Measurements from ENCODE around the gene SYNE1.
"Not testable (repeated sequence)": the region's sequence is repeated elsewhere in the genome, so short reads cannot be mapped to it uniquely, and the experiment has no call there.

The SYNE1 gene

DNA sequence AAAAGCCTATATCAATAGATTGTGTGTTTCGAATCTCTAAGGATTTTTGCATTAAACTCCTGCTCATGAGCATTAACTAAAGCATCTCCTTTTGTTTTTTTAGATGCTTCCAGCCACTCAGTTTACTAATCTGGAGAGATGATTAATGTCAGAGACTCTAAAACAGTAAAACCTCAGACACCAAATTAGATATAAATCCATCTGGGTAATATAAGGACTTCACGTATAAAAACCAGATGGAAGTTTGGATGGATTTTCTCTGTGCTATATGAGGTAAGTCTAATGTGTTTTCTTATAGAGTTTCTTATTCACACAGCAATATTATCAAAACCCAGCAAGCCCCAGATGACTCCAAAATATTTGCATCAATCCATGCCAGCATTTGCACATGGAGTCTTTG lies 137.2 kb downstream of the SYNE1 start:
- no peak overlapping the region for H3K27ac ChIP-seq (ENCODE audit: low read depth, low read length)
- H3K9me3 ChIP-seq (ENCODE audit: control insufficient read depth in 1 of 2, low read length in 2 of 2), result no peaks in the 10 kb centered on the region
- H3K4me3 ChIP-seq (ENCODE audit: low read depth in 1 of 2, low read length in 2 of 2), result no peak overlapping the region
- H3K36me3 ChIP-seq (ENCODE audit: control insufficient read depth in 1 of 2, insufficient read depth in 2 of 2, low read length in 2 of 2), result no peaks in the 10 kb centered on the region
- no peaks in the 10 kb centered on the region for H3K27me3 ChIP-seq (ENCODE audit: control insufficient read depth in 1 of 2, insufficient read depth in 2 of 2, low read length in 2 of 2)
- no peaks in the 10 kb centered on the region for H3K4me1 ChIP-seq (ENCODE audit: control insufficient read depth in 1 of 2, insufficient read depth in 2 of 2, low read length in 2 of 2)
- H3K9ac ChIP-seq (ENCODE audit: low read depth in 1 of 2, low read length in 2 of 2), result no peak overlapping the region

DNA sequence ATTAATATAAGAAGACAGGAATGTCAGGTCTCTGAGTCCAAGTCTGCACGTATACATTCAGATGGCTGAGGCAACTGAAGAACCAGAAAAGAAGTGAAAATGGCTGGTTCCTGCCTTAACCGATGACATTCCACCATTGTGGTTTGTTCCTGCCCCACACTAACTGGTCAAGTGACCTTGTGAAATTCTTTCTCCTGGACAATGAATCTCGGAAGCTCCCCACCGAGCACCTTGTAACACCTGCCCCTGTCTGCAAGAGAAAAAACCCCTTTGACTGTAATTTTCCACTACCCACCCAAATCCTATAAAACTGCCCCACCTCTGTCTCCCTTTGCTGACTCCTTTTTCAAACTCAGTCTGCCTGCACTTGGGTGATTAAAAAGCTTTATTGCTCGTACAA lies 140.4 kb downstream of the SYNE1 start:
- no peaks in the 10 kb centered on the region for H3K36me3 ChIP-seq (ENCODE audit: control insufficient read depth in 1 of 2, insufficient read depth in 2 of 2, low read length in 2 of 2)
- H3K27ac ChIP-seq (ENCODE audit: low read depth, low read length), result no peak overlapping the region
- no peak overlapping the region for H3K9ac ChIP-seq (ENCODE audit: low read depth in 1 of 2, low read length in 2 of 2)
- H3K4me3 ChIP-seq (ENCODE audit: low read depth in 1 of 2, low read length in 2 of 2), result no peak overlapping the region
- H3K27me3 ChIP-seq (ENCODE audit: control insufficient read depth in 1 of 2, insufficient read depth in 2 of 2, low read length in 2 of 2), result no peaks in the 10 kb centered on the region
- H3K4me1 ChIP-seq (ENCODE audit: control insufficient read depth in 1 of 2, insufficient read depth in 2 of 2, low read length in 2 of 2), result no peaks in the 10 kb centered on the region
- no peaks in the 10 kb centered on the region for H3K9me3 ChIP-seq (ENCODE audit: control insufficient read depth in 1 of 2, low read length in 2 of 2)

DNA sequence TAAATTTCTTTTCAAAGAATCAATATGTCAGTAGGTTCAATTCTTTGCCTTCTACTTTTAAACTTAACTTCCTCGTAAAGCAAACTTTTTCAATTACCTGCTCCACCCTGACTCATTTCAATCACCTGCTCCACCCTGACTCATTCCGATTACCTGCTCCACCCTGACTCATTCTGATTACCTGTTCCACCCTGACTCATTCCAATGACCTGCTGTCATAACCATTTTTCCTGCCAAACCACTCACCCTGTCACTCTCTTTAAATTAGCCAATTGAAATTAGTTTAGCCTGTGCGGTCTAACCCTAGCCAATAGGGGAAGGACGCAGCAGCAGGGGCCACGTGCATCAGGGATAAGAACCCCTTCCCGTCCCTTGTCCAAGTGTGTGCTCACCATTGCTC lies 141.7 kb downstream of the SYNE1 start:
- H3K27ac ChIP-seq (ENCODE audit: low read depth, low read length); H3K9ac ChIP-seq (ENCODE audit: low read depth in 1 of 2, low read length in 2 of 2); H3K4me3 ChIP-seq (ENCODE audit: low read depth in 1 of 2, low read length in 2 of 2); H3K4me1 ChIP-seq (ENCODE audit: control insufficient read depth in 1 of 2, insufficient read depth in 2 of 2, low read length in 2 of 2); H3K36me3 ChIP-seq (ENCODE audit: control insufficient read depth in 1 of 2, insufficient read depth in 2 of 2, low read length in 2 of 2); H3K27me3 ChIP-seq (ENCODE audit: control insufficient read depth in 1 of 2, insufficient read depth in 2 of 2, low read length in 2 of 2); H3K9me3 ChIP-seq (ENCODE audit: control insufficient read depth in 1 of 2, low read length in 2 of 2): not testable (repeated sequence)

DNA sequence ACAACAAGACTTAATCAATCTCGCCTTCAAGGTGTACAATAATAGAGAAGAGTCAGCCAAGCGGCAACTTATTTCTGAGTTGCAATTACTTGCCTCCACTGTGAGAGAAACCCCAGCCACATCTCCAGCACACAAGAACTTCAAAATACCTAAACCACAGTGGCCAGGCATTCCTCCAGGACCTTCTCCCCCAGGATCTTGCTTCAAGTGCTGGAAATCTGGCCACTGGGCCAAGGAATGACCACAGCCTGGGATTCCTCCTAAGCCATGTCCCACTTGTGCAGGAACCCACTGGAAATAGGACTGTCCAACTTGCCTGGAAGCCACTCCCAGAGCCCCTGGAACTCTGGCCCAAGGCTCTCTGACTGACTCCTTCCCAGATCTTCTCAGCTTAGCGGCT lies 144.9 kb downstream of the SYNE1 start:
- H3K27ac ChIP-seq (ENCODE audit: low read depth, low read length); H3K27me3 ChIP-seq (ENCODE audit: control insufficient read depth in 1 of 2, insufficient read depth in 2 of 2, low read length in 2 of 2); H3K9ac ChIP-seq (ENCODE audit: low read depth in 1 of 2, low read length in 2 of 2); H3K9me3 ChIP-seq (ENCODE audit: control insufficient read depth in 1 of 2, low read length in 2 of 2); H3K4me1 ChIP-seq (ENCODE audit: control insufficient read depth in 1 of 2, insufficient read depth in 2 of 2, low read length in 2 of 2); H3K4me3 ChIP-seq (ENCODE audit: low read depth in 1 of 2, low read length in 2 of 2); H3K36me3 ChIP-seq (ENCODE audit: control insufficient read depth in 1 of 2, insufficient read depth in 2 of 2, low read length in 2 of 2): not testable (repeated sequence)

DNA sequence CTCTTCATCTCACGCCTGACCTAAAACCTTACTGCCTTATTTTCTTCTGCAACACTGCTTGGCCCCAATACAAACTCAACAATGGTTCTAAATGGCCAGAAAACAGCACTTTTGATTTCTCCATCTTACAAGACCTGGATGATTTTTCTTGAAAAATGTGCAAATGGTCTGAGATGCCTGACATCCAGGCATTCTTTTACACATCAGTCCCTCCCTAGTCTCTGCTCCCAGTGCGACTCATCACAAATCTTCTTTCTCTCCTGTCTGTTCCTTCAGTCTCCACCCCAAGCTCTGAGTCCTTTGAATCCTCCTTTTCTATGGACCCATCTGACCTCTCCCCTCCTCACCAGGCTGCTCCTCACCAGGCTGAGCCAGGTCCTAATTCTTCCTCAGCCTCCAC lies 145.7 kb downstream of the SYNE1 start:
- not testable (repeated sequence) for H3K4me3 ChIP-seq (ENCODE audit: low read depth in 1 of 2, low read length in 2 of 2); H3K27me3 ChIP-seq (ENCODE audit: control insufficient read depth in 1 of 2, insufficient read depth in 2 of 2, low read length in 2 of 2); H3K9me3 ChIP-seq (ENCODE audit: control insufficient read depth in 1 of 2, low read length in 2 of 2); H3K27ac ChIP-seq (ENCODE audit: low read depth, low read length); H3K36me3 ChIP-seq (ENCODE audit: control insufficient read depth in 1 of 2, insufficient read depth in 2 of 2, low read length in 2 of 2); H3K4me1 ChIP-seq (ENCODE audit: control insufficient read depth in 1 of 2, insufficient read depth in 2 of 2, low read length in 2 of 2); H3K9ac ChIP-seq (ENCODE audit: low read depth in 1 of 2, low read length in 2 of 2)

DNA sequence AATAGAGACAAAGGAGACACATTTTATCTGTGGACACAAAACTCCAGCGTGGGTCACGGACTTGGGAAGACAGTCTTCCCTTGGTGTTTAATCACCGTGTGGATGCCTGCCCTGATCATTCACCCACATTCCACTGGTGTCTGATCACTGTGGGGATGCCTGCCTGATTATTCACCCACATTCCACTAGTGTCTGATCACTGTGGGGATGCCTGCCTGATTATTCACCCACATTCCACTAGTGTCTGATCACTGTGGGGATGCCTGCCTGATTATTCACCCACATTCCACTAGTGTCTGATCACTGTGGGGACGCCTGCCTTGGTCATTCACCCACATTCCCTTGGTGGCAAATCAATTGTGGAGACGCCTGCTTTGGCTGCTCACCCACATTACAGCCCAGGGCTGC lies 146.2 kb downstream of the SYNE1 start:
- H3K27ac ChIP-seq (ENCODE audit: low read depth, low read length); H3K4me3 ChIP-seq (ENCODE audit: low read depth in 1 of 2, low read length in 2 of 2); H3K9ac ChIP-seq (ENCODE audit: low read depth in 1 of 2, low read length in 2 of 2); H3K9me3 ChIP-seq (ENCODE audit: control insufficient read depth in 1 of 2, low read length in 2 of 2); H3K36me3 ChIP-seq (ENCODE audit: control insufficient read depth in 1 of 2, insufficient read depth in 2 of 2, low read length in 2 of 2); H3K4me1 ChIP-seq (ENCODE audit: control insufficient read depth in 1 of 2, insufficient read depth in 2 of 2, low read length in 2 of 2); H3K27me3 ChIP-seq (ENCODE audit: control insufficient read depth in 1 of 2, insufficient read depth in 2 of 2, low read length in 2 of 2): not testable (repeated sequence)

DNA sequence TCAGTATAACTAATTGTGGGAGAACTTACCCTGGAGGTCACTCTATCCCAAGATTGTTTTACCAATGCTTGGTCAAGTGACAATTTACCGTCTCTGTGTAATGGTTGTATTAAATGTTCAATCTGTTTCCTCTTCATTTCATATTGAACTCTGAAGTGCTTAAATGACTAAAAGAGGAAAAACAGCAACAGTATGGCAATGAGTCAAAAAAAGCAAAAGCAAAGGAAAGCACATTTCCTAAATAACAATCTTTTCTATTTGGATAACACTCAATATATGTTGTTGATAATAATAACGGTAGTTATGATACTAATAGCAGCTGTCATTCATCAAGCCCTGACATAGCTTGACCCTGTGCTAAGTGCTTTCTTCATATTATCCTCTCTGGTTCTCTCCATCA lies 152.4 kb downstream of the SYNE1 start:
- Histone ChIP-seq H3K27ac (ENCODE audit: low read depth, low read length) (no peak overlapping the region), H3K9me3 (ENCODE audit: control insufficient read depth in 1 of 2, low read length in 2 of 2) (no peaks in the 10 kb centered on the region), H3K27me3 (ENCODE audit: control insufficient read depth in 1 of 2, insufficient read depth in 2 of 2, low read length in 2 of 2) (no peaks in the 10 kb centered on the region), H3K36me3 (ENCODE audit: control insufficient read depth in 1 of 2, insufficient read depth in 2 of 2, low read length in 2 of 2) (no peaks in the 10 kb centered on the region), H3K4me3 (ENCODE audit: low read depth in 1 of 2, low read length in 2 of 2) (no peak overlapping the region), H3K9ac (ENCODE audit: low read depth in 1 of 2, low read length in 2 of 2) (no peak overlapping the region), H3K4me1 (ENCODE audit: control insufficient read depth in 1 of 2, insufficient read depth in 2 of 2, low read length in 2 of 2) (no peaks in the 10 kb centered on the region)

DNA sequence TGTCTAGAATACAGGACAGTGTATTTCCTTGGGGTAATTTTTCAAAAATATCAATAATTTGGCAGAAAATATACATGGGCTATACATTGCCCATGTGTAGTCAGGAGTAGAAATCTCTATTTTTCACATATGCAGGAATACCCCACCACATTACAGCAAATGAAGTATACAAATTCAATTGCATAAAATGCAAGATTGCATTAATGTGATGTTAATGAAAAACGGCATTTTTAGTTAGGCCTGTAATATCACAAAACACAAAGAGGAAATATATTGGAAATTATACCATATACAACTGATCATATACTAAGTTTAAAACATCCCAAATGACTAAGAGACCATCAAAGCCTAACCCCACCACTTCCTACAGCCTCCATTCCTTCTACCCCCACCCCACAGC lies 154.9 kb downstream of the SYNE1 start:
- H3K27ac ChIP-seq (ENCODE audit: low read depth, low read length), result no peak overlapping the region

DNA sequence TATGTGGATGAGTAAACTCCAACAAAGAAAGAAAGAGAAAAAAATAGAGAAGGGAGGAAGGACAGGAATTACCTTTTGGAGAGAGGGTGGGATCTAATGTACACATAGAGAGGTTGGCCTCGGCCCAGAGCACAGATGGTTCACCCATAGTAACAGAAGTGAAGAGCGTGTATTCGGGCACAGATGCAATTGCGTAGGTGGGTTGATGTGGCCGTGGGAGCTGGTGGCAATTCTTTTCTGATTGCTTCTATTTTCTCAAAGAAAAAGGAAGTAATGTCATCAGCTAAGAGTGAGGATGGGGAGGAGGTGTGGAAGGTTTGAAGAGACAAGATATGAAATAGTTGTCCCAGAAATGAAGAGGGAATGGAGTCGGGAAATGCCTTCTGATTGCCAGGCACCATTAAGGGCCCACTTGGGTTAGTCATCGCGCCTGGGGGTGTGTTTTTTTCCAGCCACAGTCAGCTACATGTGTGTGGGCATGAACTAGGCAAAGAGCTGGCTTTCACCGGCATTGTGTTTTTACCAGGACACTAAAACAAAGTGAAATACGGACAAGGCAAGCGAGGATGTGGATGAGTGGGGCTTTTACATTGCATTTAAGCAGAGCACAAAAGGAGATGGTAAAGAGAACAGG lies 158.7 kb downstream of the SYNE1 start:
- H3K27ac ChIP-seq (ENCODE audit: low read depth, low read length), result no peak overlapping the region
- no peaks in the 10 kb centered on the region for H3K36me3 ChIP-seq (ENCODE audit: control insufficient read depth in 1 of 2, insufficient read depth in 2 of 2, low read length in 2 of 2)
- H3K9me3 ChIP-seq (ENCODE audit: control insufficient read depth in 1 of 2, low read length in 2 of 2), result no peaks in the 10 kb centered on the region
- no peaks in the 10 kb centered on the region for H3K4me1 ChIP-seq (ENCODE audit: control insufficient read depth in 1 of 2, insufficient read depth in 2 of 2, low read length in 2 of 2)
- no peaks in the 10 kb centered on the region for H3K27me3 ChIP-seq (ENCODE audit: control insufficient read depth in 1 of 2, insufficient read depth in 2 of 2, low read length in 2 of 2)
- H3K4me3 ChIP-seq (ENCODE audit: low read depth in 1 of 2, low read length in 2 of 2), result no peak overlapping the region
- H3K9ac ChIP-seq (ENCODE audit: low read depth in 1 of 2, low read length in 2 of 2), result no peak overlapping the region

More for the DNA sequence above, 154.9 kb downstream of the SYNE1 start:
- Histone ChIP-seq H3K9ac (ENCODE audit: low read depth in 1 of 2, low read length in 2 of 2) (no peak overlapping the region), H3K9me3 (ENCODE audit: control insufficient read depth in 1 of 2, low read length in 2 of 2) (no peaks in the 10 kb centered on the region), H3K4me3 (ENCODE audit: low read depth in 1 of 2, low read length in 2 of 2) (no peak overlapping the region), H3K27me3 (ENCODE audit: control insufficient read depth in 1 of 2, insufficient read depth in 2 of 2, low read length in 2 of 2) (no peaks in the 10 kb centered on the region), H3K4me1 (ENCODE audit: control insufficient read depth in 1 of 2, insufficient read depth in 2 of 2, low read length in 2 of 2) (no peaks in the 10 kb centered on the region), H3K36me3 (ENCODE audit: control insufficient read depth in 1 of 2, insufficient read depth in 2 of 2, low read length in 2 of 2) (no peaks in the 10 kb centered on the region)

DNA sequence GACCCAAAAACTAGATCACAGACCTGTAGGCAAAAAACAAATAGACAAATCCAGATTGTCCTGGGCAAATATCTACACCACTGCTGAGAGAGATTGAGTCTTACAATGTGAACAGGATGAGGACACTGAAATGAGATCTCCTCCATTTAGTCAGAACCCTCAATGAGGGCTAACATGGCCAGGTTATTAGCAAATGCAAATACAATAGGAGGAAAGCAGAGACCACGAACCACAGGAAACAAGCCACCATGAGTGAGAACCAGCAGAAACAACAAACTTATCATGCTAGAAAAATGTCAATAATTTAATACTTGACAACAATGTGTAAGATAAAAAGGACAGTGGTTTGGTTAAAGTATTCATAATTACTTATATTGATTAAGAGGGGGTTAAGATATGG lies 162.8 kb downstream of the SYNE1 start:
- no peaks in the 10 kb centered on the region for H3K4me1 ChIP-seq (ENCODE audit: control insufficient read depth in 1 of 2, insufficient read depth in 2 of 2, low read length in 2 of 2)
- H3K4me3 ChIP-seq (ENCODE audit: low read depth in 1 of 2, low read length in 2 of 2), result no peak overlapping the region
- H3K27me3 ChIP-seq (ENCODE audit: control insufficient read depth in 1 of 2, insufficient read depth in 2 of 2, low read length in 2 of 2), result no peaks in the 10 kb centered on the region
- no peaks in the 10 kb centered on the region for H3K36me3 ChIP-seq (ENCODE audit: control insufficient read depth in 1 of 2, insufficient read depth in 2 of 2, low read length in 2 of 2)
- no peak overlapping the region for H3K9ac ChIP-seq (ENCODE audit: low read depth in 1 of 2, low read length in 2 of 2)
- no peaks in the 10 kb centered on the region for H3K9me3 ChIP-seq (ENCODE audit: control insufficient read depth in 1 of 2, low read length in 2 of 2)
- no peak overlapping the region for H3K27ac ChIP-seq (ENCODE audit: low read depth, low read length)

DNA sequence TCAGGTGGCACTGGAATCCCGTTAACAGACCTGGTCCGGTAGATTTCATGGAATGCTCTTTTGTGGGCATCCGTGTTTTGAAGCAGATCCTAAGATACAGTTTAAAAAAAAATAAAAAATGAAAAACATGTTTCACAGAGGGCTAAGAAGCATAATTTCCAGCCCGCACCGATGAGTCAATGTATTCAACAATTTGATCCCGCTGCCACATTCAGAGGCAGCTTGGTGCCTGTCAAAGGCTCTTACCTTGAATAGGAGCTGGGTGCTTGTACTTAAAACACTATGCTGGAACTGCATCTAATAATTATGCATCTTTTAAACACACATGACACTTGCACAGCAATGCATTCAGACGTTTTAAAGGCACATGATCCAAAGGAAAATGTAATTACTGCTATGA lies 164.8 kb downstream of the SYNE1 start:
- Histone ChIP-seq H3K9ac (ENCODE audit: low read depth in 1 of 2, low read length in 2 of 2) (no peak overlapping the region), H3K27me3 (ENCODE audit: control insufficient read depth in 1 of 2, insufficient read depth in 2 of 2, low read length in 2 of 2) (no peaks in the 10 kb centered on the region), H3K9me3 (ENCODE audit: control insufficient read depth in 1 of 2, low read length in 2 of 2) (no peaks in the 10 kb centered on the region), H3K4me1 (ENCODE audit: control insufficient read depth in 1 of 2, insufficient read depth in 2 of 2, low read length in 2 of 2) (no peaks in the 10 kb centered on the region), H3K4me3 (ENCODE audit: low read depth in 1 of 2, low read length in 2 of 2) (no peak overlapping the region), H3K27ac (ENCODE audit: low read depth, low read length) (no peak overlapping the region), H3K36me3 (ENCODE audit: control insufficient read depth in 1 of 2, insufficient read depth in 2 of 2, low read length in 2 of 2) (no peaks in the 10 kb centered on the region)

All from duodenal mucosa (tissue), 2 donors.